Measurements from ENCODE around the gene MINDY4. TPM values are rescaled to one million over a fixed set of nuclear protein-coding genes. Genes with fewer than 3 reads are reported as not detected.

The MINDY4 gene
- total RNA-seq, 1 donor from 2014 or later, result 2.0 TPM

- DNase-seq (ENCODE audit: low read depth), result no peak
Measured at GRCh38 chr7:30851651-30852307, 80.6 kb downstream of the MINDY4 start.

- DNase-seq (ENCODE audit: low read depth), result no peak
Measured at GRCh38 chr7:30852308-30852684, 81.1 kb downstream of the MINDY4 start.

DNA sequence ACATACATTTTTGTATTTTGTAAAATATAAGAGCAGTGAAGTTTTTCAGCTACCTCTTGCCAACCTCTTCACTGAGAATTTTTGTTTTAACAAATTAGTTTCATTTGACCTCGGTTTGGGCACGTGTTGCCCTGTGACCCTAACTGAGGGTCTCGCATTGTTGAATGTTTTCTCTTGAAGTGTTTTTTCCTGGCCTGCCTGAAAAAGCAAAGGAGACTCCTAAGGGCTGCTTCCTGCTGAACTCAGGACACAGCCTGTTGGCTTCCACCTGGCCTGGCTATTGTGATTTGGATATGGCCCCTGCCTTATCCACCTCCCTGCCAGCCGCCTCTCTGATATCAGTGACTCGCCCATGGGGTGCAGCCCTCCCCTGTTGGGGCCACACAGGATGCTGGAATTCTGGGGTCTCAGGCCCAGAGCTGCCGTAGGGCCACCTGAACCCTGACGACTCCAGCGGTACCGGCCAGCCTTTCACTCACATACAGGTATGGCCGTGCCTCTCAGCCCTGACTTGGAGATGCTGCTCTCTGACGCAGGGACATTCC, 81.6 kb downstream of the MINDY4 start:
- DNase-seq (ENCODE audit: low read depth), result no peak

DNA sequence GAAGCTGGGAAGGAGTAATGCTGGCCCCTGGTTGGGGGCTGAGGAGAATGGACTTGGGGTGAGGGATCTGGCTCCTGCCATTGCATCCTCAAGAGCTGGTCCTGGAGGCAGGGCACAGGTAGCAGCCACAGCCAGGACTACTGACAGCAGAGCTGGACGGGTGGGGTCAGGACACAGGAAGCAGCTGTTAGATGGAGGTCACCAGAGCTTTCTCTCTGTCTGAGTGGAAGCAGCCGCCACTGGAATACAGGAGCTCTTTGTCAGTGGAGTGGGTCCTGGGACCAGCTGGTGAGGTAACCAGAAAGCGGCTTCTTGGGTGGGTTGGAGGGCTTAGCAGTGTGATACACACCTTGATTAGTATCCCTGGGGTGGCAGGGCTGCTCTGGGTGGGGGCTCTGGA, 82.4 kb downstream of the MINDY4 start:
- no peak for DNase-seq (ENCODE audit: low read depth)

DNA sequence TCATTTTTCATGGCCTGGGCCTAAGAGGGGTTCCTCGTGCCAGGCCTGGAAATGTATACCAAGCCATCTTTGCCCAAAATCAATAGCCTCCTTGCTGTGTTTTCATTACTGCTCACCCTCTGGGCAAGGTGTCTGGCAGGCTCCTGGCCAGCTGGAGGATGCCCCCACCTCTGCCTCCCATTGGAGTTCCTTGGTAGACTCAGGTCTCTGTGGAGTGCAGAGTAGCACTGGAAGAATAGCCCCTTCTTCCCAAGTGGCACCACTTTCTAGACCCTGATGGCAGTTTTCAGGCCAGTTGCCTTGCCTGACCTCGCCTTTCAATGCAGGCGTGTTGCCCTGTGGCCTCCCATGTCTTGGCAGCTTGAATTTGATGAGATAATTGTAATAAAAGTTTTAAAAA, 84.7 kb downstream of the MINDY4 start:
- no peak for DNase-seq (ENCODE audit: low read depth)

DNA sequence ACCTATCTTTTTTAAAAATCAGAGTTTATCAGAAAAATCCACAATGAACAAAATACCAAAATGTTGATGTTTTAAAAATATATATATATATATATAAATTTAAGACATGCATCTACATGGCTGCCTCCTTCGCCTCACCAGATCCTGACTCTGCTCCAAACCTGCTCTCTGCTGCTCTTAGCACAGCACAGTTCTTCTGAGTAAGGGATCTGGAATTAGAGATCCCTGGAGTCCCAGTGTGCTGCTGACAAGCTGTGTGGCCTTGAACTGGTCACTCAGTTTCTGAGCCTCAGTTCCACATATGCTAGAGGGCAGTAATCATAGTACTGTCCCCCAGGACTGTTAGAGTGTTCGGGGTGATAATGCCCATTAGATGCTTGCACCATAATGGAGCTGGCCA, 87.4 kb downstream of the MINDY4 start:
- DNase-seq (ENCODE audit: low read depth), result no peak

DNA sequence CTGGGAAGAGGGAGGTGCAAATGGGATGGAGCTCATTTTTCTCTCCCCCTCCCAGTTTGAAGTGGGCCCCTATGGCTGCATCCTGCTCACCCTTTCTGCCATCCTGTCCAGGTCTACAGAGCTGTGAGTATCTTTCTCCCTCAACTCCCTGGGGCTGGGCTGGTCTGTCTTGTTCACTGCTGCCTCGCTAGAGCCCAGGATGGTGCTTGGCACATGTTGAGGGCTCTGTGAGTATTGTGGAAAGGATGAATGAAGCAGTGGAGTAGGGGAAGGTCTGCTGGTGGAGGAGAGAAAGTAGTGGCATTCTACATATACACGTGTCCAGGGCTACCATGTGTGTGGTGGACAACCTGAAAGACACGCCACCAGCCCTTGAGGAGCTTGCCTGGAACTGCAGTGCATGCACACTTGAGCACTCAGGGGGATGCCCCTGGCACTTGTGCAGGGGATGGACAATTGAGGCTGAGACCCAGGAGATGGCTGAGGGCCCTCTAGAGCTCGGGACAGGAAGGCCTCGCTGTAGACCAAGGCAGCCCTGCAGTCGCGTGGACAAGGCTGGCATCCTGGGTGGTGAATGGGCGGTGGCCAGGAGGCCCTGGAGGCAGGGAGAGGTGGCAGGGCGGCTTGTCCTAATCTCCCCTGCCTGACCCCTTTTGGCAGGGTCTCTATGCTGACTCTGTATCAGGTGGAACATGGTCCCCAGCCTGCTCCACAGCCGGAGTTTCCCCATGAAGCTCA, 88.2 kb downstream of the MINDY4 start:
- DNase-seq (ENCODE audit: low read depth), result no peak

GRCh38 chr7:30859940-30860496, 88.8 kb downstream of the MINDY4 start:
- DNase-seq (ENCODE audit: low read depth), result no peak

DNA sequence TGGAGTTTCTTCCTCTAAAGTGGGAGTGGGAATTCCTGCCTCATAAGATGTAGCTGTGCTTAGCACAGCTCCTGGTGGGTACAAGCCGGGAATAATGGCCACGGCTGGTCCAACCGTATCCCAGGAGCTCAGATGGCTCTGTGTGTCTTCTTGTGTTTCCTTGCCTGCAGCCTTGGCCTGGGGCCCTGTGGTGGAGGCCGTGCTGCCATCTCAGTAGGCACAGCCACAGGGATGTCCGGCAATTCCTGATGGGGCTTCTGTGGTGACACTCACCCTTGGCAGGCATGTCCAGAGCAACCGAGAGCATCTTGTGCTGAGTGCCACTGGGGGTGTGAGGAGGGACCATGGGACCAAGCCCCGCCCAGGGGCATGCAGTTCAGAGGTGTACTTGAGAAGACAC, 90.4 kb downstream of the MINDY4 start:
- no peak for DNase-seq (ENCODE audit: low read depth)

- DNase-seq (ENCODE audit: low read depth), result no peak
Measured at GRCh38 chr7:30862995-30863705, 91.9 kb downstream of the MINDY4 start.

GRCh38 chr7:30863706-30864035, 92.5 kb downstream of the MINDY4 start:
- DNase-seq (ENCODE audit: low read depth), result no peak

DNA sequence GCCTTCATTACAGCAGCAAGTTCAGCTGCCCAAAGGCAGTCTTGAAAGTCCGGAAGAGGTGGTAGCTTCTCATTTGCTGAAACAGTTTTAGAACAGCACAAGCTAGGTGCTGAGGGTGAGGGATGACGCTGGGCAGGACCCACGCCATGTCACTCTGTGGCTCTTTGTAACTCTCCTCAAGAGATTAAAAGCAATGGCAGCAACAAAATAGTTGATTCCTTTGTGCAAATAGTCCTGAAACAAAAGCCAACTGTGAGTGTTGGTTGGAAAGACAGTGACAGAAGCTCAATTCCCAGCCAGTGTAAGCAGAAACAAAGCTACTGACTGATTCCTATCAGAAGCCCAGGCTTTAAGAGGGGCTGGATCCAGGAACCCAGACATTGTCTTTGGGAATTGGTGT, 92.9 kb downstream of the MINDY4 start:
- no peak for DNase-seq (ENCODE audit: low read depth)

DNA sequence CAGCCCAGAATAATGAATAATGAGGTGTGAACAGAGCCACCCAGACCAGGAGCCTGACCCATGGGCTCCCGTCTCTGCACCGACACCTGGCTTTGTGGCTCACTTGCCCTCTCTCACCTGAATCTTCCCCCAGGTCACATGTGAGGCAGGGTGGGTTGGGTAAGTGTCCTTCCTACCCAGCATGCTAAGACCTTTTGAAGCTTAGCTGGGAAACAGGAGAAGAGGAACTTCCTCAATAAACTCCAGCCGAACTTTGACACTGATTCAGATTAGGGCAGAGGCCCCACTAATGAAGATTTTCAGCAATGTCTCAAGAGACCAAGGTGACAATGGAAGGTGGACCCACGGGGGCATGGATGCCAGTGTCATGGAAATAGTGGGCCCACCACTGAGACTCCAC, 93.9 kb downstream of the MINDY4 start:
- no peak for DNase-seq (ENCODE audit: low read depth)

DNA sequence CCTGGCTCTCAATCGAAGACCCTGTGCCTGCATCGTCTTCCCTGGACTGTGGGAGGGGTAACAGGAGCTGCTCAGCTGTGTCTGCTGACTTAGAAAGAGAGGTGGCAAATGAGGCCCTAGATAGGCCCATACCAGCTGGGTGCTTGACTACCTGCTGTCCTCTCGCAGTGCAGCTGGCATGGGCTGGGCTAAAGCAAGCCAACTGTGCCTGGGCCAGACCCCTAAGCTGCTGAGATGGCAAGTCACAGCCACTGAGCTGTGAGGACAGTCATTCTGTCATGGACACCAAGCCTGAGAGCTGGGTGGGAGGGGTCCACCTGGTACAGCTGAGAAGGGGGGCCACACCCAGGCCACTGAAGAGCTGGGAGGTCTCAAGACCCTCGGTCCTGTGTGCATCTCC, 94.6 kb downstream of the MINDY4 start:
- DNase-seq (ENCODE audit: low read depth), result no peak

DNA sequence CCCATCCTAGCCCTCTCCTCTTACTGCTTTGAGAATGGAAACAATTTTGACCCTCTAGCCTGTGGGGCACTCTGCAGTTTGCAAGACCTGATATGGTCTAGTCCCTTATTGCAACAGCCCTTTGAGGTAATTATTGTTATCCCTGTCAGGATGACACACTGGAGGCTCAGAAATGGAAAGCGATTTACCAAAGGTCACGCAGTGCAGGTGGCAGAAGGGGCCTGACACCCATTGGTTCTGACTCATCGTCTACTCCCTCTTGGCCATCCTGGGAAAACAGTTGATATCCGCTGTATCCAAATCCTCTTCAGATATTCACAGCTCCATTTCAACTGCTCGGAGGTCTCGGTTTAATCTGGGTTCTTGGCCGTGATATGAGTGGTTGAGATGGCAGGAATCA, 95.7 kb downstream of the MINDY4 start:
- DNase-seq (ENCODE audit: low read depth), result no peak

GRCh38 chr7:30867483-30867882, 96.3 kb downstream of the MINDY4 start:
- DNase-seq (ENCODE audit: low read depth), result no peak

- peak; percentile 29 for DNase-seq (ENCODE audit: low read depth)
Measured at GRCh38 chr7:30869794-30870611, 98.8 kb downstream of the MINDY4 start.

DNA sequence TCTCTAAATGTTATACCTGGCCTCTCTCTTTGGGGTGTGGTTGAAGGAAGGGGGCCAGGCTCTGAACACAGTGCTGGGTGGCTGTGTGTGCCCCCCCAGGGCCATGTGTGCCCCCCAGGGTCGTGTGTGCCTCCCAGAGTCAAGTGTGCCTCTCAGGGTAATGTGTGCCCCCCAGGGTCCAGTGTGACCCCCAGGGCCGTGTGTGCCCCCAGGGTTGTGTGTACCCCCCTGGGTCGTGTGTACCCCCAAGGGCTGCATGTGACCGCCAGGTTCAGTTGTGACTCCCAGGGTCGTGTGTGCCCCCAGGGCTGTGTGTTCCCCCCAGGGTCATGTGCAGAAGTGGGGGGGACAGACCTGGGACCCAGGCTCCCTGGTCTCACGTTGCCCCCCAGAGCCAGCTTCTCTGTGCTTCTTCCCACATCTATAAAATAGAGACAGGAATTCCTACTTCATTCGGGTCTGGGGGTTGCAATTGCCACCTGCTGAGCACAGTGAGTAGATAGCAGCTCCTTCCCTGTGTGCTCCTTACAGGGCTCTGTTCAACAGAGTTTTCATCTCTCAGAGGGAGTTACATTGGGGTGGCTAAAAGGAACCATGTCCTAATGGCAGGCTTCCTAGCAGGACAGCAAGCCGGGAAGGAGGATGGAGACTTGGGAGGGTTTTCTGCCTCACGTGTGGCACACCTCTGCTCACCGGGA, 99.8 kb downstream of the MINDY4 start:
- no peak for DNase-seq (ENCODE audit: low read depth)

DNA sequence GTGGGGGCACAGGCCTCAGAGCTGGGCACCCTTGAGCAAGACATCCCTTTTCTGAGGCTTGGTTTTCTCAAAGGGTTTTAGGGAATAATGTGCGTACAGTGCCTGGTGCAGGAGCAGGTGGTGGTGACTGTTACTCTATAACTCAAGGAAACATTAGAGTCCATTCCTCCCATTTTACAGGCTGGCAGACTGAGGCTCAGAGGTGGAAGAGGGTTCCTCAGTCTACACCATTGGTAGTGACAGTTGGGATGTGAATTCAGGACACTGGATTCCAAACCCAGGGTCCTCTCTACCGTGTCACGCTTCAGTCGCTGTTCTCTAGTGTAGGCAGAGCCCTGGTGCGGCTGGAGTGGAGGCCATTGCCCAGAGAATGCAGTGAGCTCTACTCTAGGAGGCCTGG, 100.4 kb downstream of the MINDY4 start:
- no peak for DNase-seq (ENCODE audit: low read depth)

DNA sequence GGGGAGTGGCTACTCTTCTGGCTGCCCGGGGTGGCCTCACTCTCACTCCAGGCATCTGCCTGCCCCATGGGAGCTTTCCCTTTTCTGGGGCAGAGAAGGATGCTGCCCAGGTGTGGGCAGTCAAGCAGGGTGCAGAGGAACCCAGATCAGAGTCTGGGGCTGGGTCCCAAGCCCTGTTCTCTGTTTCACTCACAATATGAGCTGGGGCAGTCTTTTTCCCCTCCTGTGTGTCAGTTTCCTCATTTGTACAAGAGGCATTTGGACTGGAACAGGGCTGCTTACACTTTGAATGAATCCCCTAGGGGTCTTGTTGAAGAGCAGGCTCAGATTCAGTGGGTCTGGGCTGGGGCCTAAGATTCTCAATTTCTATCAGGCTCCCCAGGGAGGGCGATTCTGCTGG, 102.0 kb downstream of the MINDY4 start:
- DNase-seq (ENCODE audit: low read depth), result no peak

DNA sequence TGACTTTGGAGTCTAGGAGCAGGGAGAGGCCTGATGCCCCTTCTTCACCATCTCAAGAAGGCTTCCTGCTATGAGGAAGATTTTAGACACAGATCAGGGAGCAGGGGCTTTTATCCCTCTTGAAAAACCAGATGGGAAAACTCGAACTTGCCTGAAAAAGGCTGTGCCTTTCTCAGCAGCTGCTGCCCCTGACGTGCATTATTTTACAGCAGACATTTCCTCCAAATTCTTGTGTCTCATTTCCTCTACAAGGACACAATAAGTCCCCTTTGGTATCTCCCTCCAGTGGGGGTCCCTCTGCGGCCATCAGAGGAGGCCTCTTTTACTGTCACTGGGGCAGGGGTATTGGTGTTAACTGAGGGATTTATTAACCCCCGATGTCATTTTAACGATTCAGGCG, 102.4 kb downstream of the MINDY4 start:
- DNase-seq (ENCODE audit: low read depth), result no peak
